Measurements from ENCODE around the gene CDC42EP3.

- TF ChIP-seq, protein P1, sequence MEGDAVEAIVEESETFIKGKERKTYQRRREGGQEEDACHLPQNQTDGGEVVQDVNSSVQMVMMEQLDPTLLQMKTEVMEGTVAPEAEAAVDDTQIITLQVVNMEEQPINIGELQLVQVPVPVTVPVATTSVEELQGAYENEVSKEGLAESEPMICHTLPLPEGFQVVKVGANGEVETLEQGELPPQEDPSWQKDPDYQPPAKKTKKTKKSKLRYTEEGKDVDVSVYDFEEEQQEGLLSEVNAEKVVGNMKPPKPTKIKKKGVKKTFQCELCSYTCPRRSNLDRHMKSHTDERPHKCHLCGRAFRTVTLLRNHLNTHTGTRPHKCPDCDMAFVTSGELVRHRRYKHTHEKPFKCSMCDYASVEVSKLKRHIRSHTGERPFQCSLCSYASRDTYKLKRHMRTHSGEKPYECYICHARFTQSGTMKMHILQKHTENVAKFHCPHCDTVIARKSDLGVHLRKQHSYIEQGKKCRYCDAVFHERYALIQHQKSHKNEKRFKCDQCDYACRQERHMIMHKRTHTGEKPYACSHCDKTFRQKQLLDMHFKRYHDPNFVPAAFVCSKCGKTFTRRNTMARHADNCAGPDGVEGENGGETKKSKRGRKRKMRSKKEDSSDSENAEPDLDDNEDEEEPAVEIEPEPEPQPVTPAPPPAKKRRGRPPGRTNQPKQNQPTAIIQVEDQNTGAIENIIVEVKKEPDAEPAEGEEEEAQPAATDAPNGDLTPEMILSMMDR (IDR thresholded peaks at IDR 0.05) = no peak
- no peak for TF ChIP-seq POLR2A (IDR thresholded peaks at IDR 0.05)
Observed at GRCh38 chr2:37683921-37684780, 12.7 kb upstream of the CDC42EP3 start.

All from thyroid gland (tissue), 4 donors.